ENCODE data around the gene NRXN3. TPM values are rescaled to one million over a fixed set of nuclear protein-coding genes. Genes with fewer than 3 reads are reported as not detected.

The NRXN3 gene
- total RNA-seq, 1 donor from 2014 or later, result 5.9 TPM

GRCh38 chr14:79253576-79253975 is 1083.4 kb downstream of the NRXN3 start:
- Histone ChIP-seq H2AFZ (replicated peaks) (no peak overlapping the region), H3F3A (ENCODE audit: low read depth) (no peaks in the 10 kb centered on the region), H3K9ac (no peak overlapping the region), H3K36me3 (no peaks in the 10 kb centered on the region), H3K4me2 (no peak overlapping the region), H3K27ac (no peak overlapping the region), H3K27me3 (no peaks in the 10 kb centered on the region), H3K4me3 (no peak overlapping the region), H4K20me1 (ENCODE audit: low read depth) (no peaks in the 10 kb centered on the region), H3K4me1 (peaks cover 27% of the 10 kb centered on the region), H3K9me3 (ENCODE audit: low read depth) (no peaks in the 10 kb centered on the region), H3K79me2 (ENCODE audit: low read depth) (no peaks in the 10 kb centered on the region)
- no peak for DNase-seq (ENCODE audit: low spot score)
- H3K27ac Mint-ChIP-seq, result no peak overlapping the region
- H3K9me3 Mint-ChIP-seq, result no peaks in the 10 kb centered on the region
- H3K4me3 Mint-ChIP-seq, result no peak overlapping the region
- peaks cover 6% of the 10 kb centered on the region for H3K27me3 Mint-ChIP-seq (ENCODE audit: insufficient read depth, low read depth)
- no peak for TF ChIP-seq EZH2 (IDR thresholded peaks at IDR 0.05)
- TF ChIP-seq EZH2phosphoT487 (IDR thresholded peaks at IDR 0.05), result no peak
- TF ChIP-seq CTCF (IDR thresholded peaks at IDR 0.05), result no peak
- H3K36me3 Mint-ChIP-seq, result no peaks in the 10 kb centered on the region
- H3K4me1 Mint-ChIP-seq, result peaks cover 25% of the 10 kb centered on the region

GRCh38 chr14:79254069-79254775 is 1084.0 kb downstream of the NRXN3 start:
- H3K79me2 ChIP-seq (ENCODE audit: low read depth), result no peaks in the 10 kb centered on the region
- DNase-seq (ENCODE audit: low spot score), result no peak
- no peak overlapping the region for H3K4me3 ChIP-seq
- H3K27me3 ChIP-seq, result no peaks in the 10 kb centered on the region
- Mint-ChIP-seq H3K4me1 (peaks cover 19% of the 10 kb centered on the region), H3K36me3 (no peaks in the 10 kb centered on the region), H3K27ac (no peak overlapping the region), H3K27me3 (ENCODE audit: insufficient read depth, low read depth) (peaks cover 6% of the 10 kb centered on the region), H3K9me3 (no peaks in the 10 kb centered on the region), H3K4me3 (no peak overlapping the region)
- H4K20me1 ChIP-seq (ENCODE audit: low read depth), result no peaks in the 10 kb centered on the region
- H3K27ac ChIP-seq, result no peak overlapping the region
- no peaks in the 10 kb centered on the region for H3K36me3 ChIP-seq
- H3K4me2 ChIP-seq, result no peak overlapping the region
- no peak overlapping the region for H3K9ac ChIP-seq
- TF ChIP-seq CTCF (IDR thresholded peaks at IDR 0.05) (no peak), EZH2 (IDR thresholded peaks at IDR 0.05) (no peak), EZH2phosphoT487 (IDR thresholded peaks at IDR 0.05) (no peak)
- H2AFZ ChIP-seq (replicated peaks), result no peak overlapping the region
- H3K4me1 ChIP-seq, result peaks cover 27% of the 10 kb centered on the region
- H3K9me3 ChIP-seq (ENCODE audit: low read depth), result no peaks in the 10 kb centered on the region
- H3F3A ChIP-seq (ENCODE audit: low read depth), result no peaks in the 10 kb centered on the region

DNA sequence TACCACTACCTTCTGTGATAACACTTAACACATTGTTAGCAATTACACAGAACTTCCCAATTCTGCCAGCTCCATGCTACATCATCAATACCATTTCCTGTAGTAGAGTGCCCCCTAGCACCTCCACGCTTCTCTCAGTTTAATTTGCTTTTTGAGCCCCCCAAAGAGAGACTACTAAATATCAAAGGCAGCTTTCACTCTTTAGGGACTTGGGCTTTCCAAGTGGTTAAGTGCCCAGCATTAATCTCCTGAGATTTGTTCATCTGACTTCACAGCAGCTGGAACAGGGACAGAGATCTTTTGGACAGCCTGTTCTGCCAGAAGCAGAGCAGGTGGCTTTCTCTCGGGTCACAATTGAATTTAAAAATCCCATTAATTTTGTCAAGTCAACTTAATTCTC is 1086.2 kb downstream of the NRXN3 start:
- Histone ChIP-seq H3K27me3 (no peaks in the 10 kb centered on the region), H3K36me3 (no peaks in the 10 kb centered on the region), H3K4me1 (peaks cover 27% of the 10 kb centered on the region), H3K4me3 (no peak overlapping the region), H3K9ac (no peak overlapping the region), H4K20me1 (ENCODE audit: low read depth) (no peaks in the 10 kb centered on the region), H3F3A (ENCODE audit: low read depth) (no peaks in the 10 kb centered on the region), H3K27ac (no peak overlapping the region), H3K4me2 (peak overlapping the region; percentile 18), H3K79me2 (ENCODE audit: low read depth) (no peaks in the 10 kb centered on the region), H2AFZ (replicated peaks) (no peak overlapping the region), H3K9me3 (ENCODE audit: low read depth) (no peaks in the 10 kb centered on the region)
- Mint-ChIP-seq H3K9me3 (no peaks in the 10 kb centered on the region), H3K4me1 (peaks cover 19% of the 10 kb centered on the region), H3K36me3 (no peaks in the 10 kb centered on the region), H3K27ac (no peak overlapping the region), H3K27me3 (ENCODE audit: insufficient read depth, low read depth) (peaks cover 6% of the 10 kb centered on the region), H3K4me3 (no peak overlapping the region)
- TF ChIP-seq EZH2 (IDR thresholded peaks at IDR 0.05) (no peak), CTCF (IDR thresholded peaks at IDR 0.05) (peak; percentile 45), EZH2phosphoT487 (IDR thresholded peaks at IDR 0.05) (no peak)
- peak; percentile 38 for DNase-seq (ENCODE audit: low spot score)
